NCI-H2081 (cell line): ENCODE measurements around the gene COX6A2.
A peak's percentile ranks its signal among the peaks of the same experiment; 100 is the strongest.

ENCODE experiments used
- DNase-seq, 2 experiments: peaks; one replicate each; lab custom pipeline; 2025; lab: John Stamatoyannopoulos, UW

COX6A2 gene

GRCh38 chr16:31410082-31410481, 18.1 kb downstream of the COX6A2 start:
- no peak for DNase-seq

- no peak for DNase-seq
Measured at GRCh38 chr16:31409433-31409832, 18.7 kb downstream of the COX6A2 start.

- DNase-seq = no peak
Measured at GRCh38 chr16:31407406-31407805, 20.8 kb downstream of the COX6A2 start.

GRCh38 chr16:31404353-31405064, 23.7 kb downstream of the COX6A2 start:
- DNase-seq = no peak

GRCh38 chr16:31403590-31404352, 24.4 kb downstream of the COX6A2 start:
- DNase-seq = no peak

- no peak for DNase-seq
Measured at GRCh38 chr16:31402687-31403086, 25.5 kb downstream of the COX6A2 start.

- DNase-seq = no peak
Measured at GRCh38 chr16:31401436-31401835, 26.7 kb downstream of the COX6A2 start.

GRCh38 chr16:31400191-31400590, 28.0 kb downstream of the COX6A2 start:
- DNase-seq = no peak

- DNase-seq = no peak
Measured at GRCh38 chr16:31397701-31398100, 30.5 kb downstream of the COX6A2 start.

GRCh38 chr16:31397096-31397660, 31.0 kb downstream of the COX6A2 start:
- no peak for DNase-seq

GRCh38 chr16:31395647-31396046, 32.5 kb downstream of the COX6A2 start:
- DNase-seq = no peak

GRCh38 chr16:31393056-31393455, 35.1 kb downstream of the COX6A2 start, which contains the start of gene ITGAD:
TSS of gene ITGAD (plus strand) at chr16:31393335. CDS start at chr16:31393361, 26 bp downstream.
- DNase-seq = no peak

GRCh38 chr16:31390504-31391041, 37.6 kb downstream of the COX6A2 start:
- no peak for DNase-seq

- DNase-seq = no peak
Measured at GRCh38 chr16:31388535-31388934, 39.6 kb downstream of the COX6A2 start.

GRCh38 chr16:31386157-31386984, 41.8 kb downstream of the COX6A2 start:
- no peak for DNase-seq

- DNase-seq = no peak
Measured at GRCh38 chr16:31385680-31386079, 42.5 kb downstream of the COX6A2 start.

- DNase-seq = peak in 1 of 2 experiments; percentile 10
Measured at GRCh38 chr16:31382485-31383161, 45.5 kb downstream of the COX6A2 start.

GRCh38 chr16:31380201-31380600, 48.0 kb downstream of the COX6A2 start:
- DNase-seq = no peak
